SU-DHL-6 (cell line): ENCODE measurements around the gene LYL1.

ENCODE experiments used
- H2AFZ ChIP-seq: fragments of 200-600 bp; sonication (generic); 2 replicates; pipeline ENCODE4 v1.6.1; 2014; ENCODE audit warnings: low read depth, mild to moderate bottlenecking, moderate library complexity, mixed read lengths, antibody characterized with exemption, low read length; ENCODE audit not compliant: severe bottlenecking
- H3F3A ChIP-seq: fragments of 200-600 bp; shearing (Covaris generic); 2 replicates; pipeline ENCODE4 v1.6.0; 2016; ENCODE audit warnings: antibody characterized with exemption, mild to moderate bottlenecking; ENCODE audit not compliant: insufficient read depth
- H3K27ac ChIP-seq: fragments of 200-600 bp; sonication (generic); 2 replicates; pipeline ENCODE4 v1.5.1; 2016; ENCODE audit warnings: low read depth, mild to moderate bottlenecking, low read length, moderate library complexity, mixed read lengths
- H3K27me3 ChIP-seq: fragments of 200-600 bp; sonication (generic), shearing (Covaris generic); 2 replicates; pipeline ENCODE4 v1.6.0; 2014; ENCODE audit warnings: mild to moderate bottlenecking, low read length
- H3K36me3 ChIP-seq: fragments of 200-600 bp; sonication (generic); 2 replicates; pipeline ENCODE4 v1.6.1; 2014; ENCODE audit warnings: mild to moderate bottlenecking, low read length, mixed read lengths
- H3K4me2 ChIP-seq: fragments of 300-600, 200-600 bp; shearing (Covaris generic), sonication (generic); 2 replicates; pipeline ENCODE4 v1.6.0; 2014; ENCODE audit warnings: low read length, low read depth, mild to moderate bottlenecking; ENCODE audit not compliant: poor library complexity, severe bottlenecking
- H3K4me3 ChIP-seq: fragments of 200-600 bp; sonication (generic); 2 replicates; pipeline ENCODE4 v1.5.1; 2014; ENCODE audit warnings: antibody characterized with exemption, low read length, mild to moderate bottlenecking, mixed read lengths; ENCODE audit not compliant: insufficient read depth, poor library complexity, severe bottlenecking
- H3K79me2 ChIP-seq: fragments of 200-600 bp; sonication (generic); 2 replicates; pipeline ENCODE4 v1.6.1; 2014; ENCODE audit warnings: mild to moderate bottlenecking, low read length, moderate library complexity; ENCODE audit not compliant: insufficient read depth
- H3K9ac ChIP-seq: fragments of 200-600 bp; sonication (generic); 2 replicates; pipeline ENCODE4 v1.7.0; 2014; ENCODE audit warnings: mild to moderate bottlenecking, low read length
- H3K9me2 ChIP-seq: fragments of 200-600 bp; sonication (generic); replicated peaks from 2 replicates; pipeline ENCODE4 v1.6.1; 2014; ENCODE audit warnings: low read length; ENCODE audit not compliant: insufficient read depth
- H3K9me3 ChIP-seq: fragments of 200-600 bp; sonication (generic); 2 replicates; pipeline ENCODE4 v1.6.1; 2014; ENCODE audit warnings: low read length, mixed read lengths; ENCODE audit not compliant: insufficient read depth
- H4K20me1 ChIP-seq: fragments of 200-600 bp; sonication (generic); 2 replicates; pipeline ENCODE4 v1.6.1; 2014; ENCODE audit warnings: low read depth, mild to moderate bottlenecking, antibody characterized with exemption, low read length, moderate library complexity, mixed read lengths
- EZH2phosphoT487 ChIP-seq: fragments of 200-600 bp; sonication (generic), shearing (Covaris generic); conservative IDR thresholded peaks from 2 replicates; pipeline ENCODE4 v1.6.1; 2018; ENCODE audit warnings: mild to moderate bottlenecking, antibody characterized with exemption, low read length, moderate library complexity, mixed read lengths
- TF ChIP-seq, protein P1 (sequence below): fragments of 200-600 bp; sonication (generic); IDR thresholded peaks from one replicate; pipeline ENCODE4 v1.5.1; 2017; ENCODE audit warnings: antibody characterized with exemption, mild to moderate bottlenecking, low read length, moderate library complexity; ENCODE audit not compliant: insufficient read depth, poor library complexity, severe bottlenecking

Gene LYL1

DNA sequence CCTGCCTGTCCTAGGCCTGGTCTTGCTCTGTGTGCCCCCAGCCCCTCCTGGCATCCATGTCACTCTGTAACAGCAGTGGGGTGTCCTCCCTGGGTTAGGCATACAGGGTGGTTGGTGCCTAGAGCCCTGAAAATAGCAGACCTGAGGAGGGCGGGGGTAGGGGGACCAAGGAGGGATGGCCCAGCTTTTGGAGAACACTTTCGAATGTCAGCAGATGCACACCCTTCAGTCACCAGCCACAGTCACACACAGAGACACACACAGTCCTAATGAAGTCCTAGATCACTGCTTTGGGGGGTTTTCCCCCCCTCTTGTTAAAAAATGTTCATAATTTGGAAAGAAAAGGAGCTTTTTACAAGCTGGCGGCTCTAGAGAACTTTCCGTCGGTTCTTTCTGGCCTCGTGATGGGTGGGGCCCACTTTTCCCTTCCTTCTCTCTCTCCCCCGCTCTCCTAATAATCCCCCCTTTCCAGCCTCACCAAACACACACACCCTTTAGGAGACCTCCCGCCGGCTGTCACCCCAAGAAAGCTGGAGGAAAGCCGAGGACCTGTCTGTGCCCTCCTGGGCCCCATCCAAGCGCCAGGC is 47.9 kb downstream of the LYL1 start:
- Histone ChIP-seq H3K27ac (no peak overlapping the region), H3K36me3 (no peaks in the 10 kb centered on the region), H4K20me1 (no peaks in the 10 kb centered on the region), H3K79me2 (no peaks in the 10 kb centered on the region), H3K9ac (no peak overlapping the region), H3K4me2 (no peak overlapping the region), H3K4me3 (no peak overlapping the region), H3K9me2 (no peaks in the 10 kb centered on the region), H2AFZ (no peak overlapping the region), H3K27me3 (no peaks in the 10 kb centered on the region), H3F3A (no peaks in the 10 kb centered on the region), H3K9me3 (no peaks in the 10 kb centered on the region)
- TF ChIP-seq, protein P1, sequence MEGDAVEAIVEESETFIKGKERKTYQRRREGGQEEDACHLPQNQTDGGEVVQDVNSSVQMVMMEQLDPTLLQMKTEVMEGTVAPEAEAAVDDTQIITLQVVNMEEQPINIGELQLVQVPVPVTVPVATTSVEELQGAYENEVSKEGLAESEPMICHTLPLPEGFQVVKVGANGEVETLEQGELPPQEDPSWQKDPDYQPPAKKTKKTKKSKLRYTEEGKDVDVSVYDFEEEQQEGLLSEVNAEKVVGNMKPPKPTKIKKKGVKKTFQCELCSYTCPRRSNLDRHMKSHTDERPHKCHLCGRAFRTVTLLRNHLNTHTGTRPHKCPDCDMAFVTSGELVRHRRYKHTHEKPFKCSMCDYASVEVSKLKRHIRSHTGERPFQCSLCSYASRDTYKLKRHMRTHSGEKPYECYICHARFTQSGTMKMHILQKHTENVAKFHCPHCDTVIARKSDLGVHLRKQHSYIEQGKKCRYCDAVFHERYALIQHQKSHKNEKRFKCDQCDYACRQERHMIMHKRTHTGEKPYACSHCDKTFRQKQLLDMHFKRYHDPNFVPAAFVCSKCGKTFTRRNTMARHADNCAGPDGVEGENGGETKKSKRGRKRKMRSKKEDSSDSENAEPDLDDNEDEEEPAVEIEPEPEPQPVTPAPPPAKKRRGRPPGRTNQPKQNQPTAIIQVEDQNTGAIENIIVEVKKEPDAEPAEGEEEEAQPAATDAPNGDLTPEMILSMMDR, result no peak
- TF ChIP-seq EZH2phosphoT487, result no peak

DNA sequence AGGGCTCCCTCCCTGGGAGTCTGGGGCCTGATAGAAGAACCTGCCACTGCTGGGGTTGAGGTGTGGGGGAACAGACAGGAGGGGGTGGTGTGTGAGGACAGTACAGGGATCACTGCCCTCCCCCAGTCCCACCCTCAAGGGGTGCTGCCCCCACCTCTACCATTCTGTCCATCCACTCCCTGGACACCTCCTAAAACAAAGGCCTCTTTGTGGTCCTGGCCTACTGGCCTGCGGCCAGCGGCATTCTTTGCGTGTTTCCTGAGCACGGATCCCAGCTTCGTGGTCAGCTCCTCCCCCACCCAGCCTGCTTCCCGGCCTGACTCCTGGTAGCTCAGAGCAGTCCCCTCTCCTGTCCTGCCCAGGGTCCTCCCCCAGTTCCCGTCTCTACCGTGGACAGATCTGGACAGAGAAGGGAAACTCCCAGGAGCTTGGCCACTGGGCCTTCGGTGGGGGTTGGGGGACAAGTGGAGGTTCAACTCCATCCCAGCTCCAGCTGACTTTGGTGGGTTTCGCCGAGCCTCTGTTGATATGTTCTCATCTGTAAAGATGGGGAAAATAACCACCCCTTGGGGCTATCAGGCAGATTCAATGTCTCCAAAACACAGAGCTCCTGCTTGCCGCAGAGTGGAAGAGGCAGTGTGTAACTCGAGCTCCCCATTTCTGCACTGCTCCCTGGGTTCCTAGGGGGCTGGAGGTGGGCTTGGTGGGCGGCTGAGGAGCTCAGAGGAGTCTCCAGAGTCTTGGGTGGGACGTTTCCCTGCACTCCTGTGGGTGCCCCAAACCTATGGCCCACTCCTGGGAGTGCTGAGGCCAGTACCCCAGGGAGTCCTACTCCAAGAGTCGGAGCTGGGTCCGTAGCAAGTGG is 48.7 kb downstream of the LYL1 start:
- Histone ChIP-seq H3K27ac (no peak overlapping the region), H3K9ac (no peak overlapping the region), H4K20me1 (no peaks in the 10 kb centered on the region), H3K79me2 (no peaks in the 10 kb centered on the region), H3K9me2 (no peaks in the 10 kb centered on the region), H3K27me3 (no peaks in the 10 kb centered on the region), H2AFZ (no peak overlapping the region), H3F3A (no peaks in the 10 kb centered on the region), H3K9me3 (no peaks in the 10 kb centered on the region), H3K36me3 (no peaks in the 10 kb centered on the region), H3K4me3 (no peak overlapping the region), H3K4me2 (no peak overlapping the region)
- TF ChIP-seq EZH2phosphoT487, result no peak
- TF ChIP-seq, protein P1, result no peak

DNA sequence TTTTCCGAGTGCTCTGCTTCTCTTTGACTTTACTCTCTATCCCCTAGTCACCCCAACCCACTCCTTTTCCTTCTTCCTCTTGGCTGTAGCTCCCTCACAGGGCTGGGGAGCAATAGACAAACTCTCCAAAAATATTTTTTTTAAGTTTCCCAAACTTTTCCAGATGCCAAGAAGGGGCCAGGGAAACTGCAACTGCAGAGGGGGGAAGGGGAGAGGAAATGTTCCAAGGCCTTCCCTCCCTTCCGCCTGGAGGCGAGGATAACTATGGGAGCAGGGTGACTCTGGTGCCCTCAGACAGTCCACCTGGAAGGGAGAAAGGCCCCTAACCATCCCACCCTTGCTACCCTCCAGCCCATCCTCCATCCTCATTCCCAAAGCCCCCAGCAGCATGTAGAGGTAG is 49.4 kb downstream of the LYL1 start:
- Histone ChIP-seq H3K27me3 (no peaks in the 10 kb centered on the region), H3K79me2 (no peaks in the 10 kb centered on the region), H3K9me3 (no peaks in the 10 kb centered on the region), H2AFZ (no peak overlapping the region), H3K4me2 (no peak overlapping the region), H3K27ac (no peak overlapping the region), H3K4me3 (no peak overlapping the region), H4K20me1 (no peaks in the 10 kb centered on the region), H3K36me3 (no peaks in the 10 kb centered on the region), H3F3A (no peaks in the 10 kb centered on the region), H3K9ac (no peak overlapping the region), H3K9me2 (no peaks in the 10 kb centered on the region)
- TF ChIP-seq, protein P1, result no peak
- TF ChIP-seq EZH2phosphoT487, result no peak
